CD4-positive, alpha-beta memory T cell (primary cell): ENCODE results near the gene KMT5B. TPM values are rescaled to one million over a fixed set of nuclear protein-coding genes. Genes with fewer than 3 reads are reported as not detected.

Source experiments
- CTCF ChIA-PET: fragments of 350-600 bp; sonication (Branson Sonifier 250); formaldehyde crosslinking; loops from one replicate; lab custom pipeline; 2021; ENCODE audit warnings: inconsistent platforms; ENCODE audit not compliant: partially characterized antibody; lab: Charles Lee
- POLR2A ChIA-PET: fragments of 350-600 bp; sonication (Branson Sonifier 250); formaldehyde crosslinking; loops from one replicate; lab custom pipeline; 2021; ENCODE audit not compliant: partially characterized antibody; lab: Charles Lee
- DNase-seq, 5 donors: peaks; one replicate each; pipeline versions ENCODE4 v3.0.0 to v3.0.0-alpha.2; 2020 to 2022; ENCODE audit warnings: mixed read lengths in 1 of 5
- H3K27ac ChIP-seq: one replicate; pipeline ENCODE4 v1.7.0; 2013; ENCODE audit warnings: low read depth, low read length
- H3K27me3 ChIP-seq: 2 replicates; pipeline ENCODE4 v1.7.0; 2013; ENCODE audit warnings: mild to moderate bottlenecking, low read length, moderate library complexity; ENCODE audit not compliant: insufficient read depth
- H3K36me3 ChIP-seq: 2 replicates; pipeline ENCODE4 v1.7.0; 2013; ENCODE audit warnings: mild to moderate bottlenecking, low read length, moderate library complexity; ENCODE audit not compliant: insufficient read depth
- H3K4me1 ChIP-seq: 2 replicates; pipeline ENCODE4 v1.7.0; 2013; ENCODE audit warnings: mild to moderate bottlenecking, low read length, moderate library complexity; ENCODE audit not compliant: insufficient read depth
- H3K4me3 ChIP-seq, 2 donors: one replicate each; pipeline ENCODE4 v1.7.0; 2013; ENCODE audit warnings: low read length in 2 of 2, mild to moderate bottlenecking in 1 of 2
- H3K9me3 ChIP-seq, 2 donors: one replicate each; pipeline ENCODE4 v1.7.0; 2013; ENCODE audit warnings: low read length in 2 of 2, control low read depth in 1 of 2; ENCODE audit not compliant: control insufficient read depth in 1 of 2
- H3K27ac Mint-ChIP-seq, 7 donors: one replicate each; pipeline ENCODE4 v1.8.0; 2020 to 2021; ENCODE audit warnings: mixed read lengths in 7 of 7, mild to moderate bottlenecking in 6 of 7, inconsistent platforms in 3 of 7, moderate library complexity in 3 of 7
- H3K27me3 Mint-ChIP-seq, 2 donors: one replicate each; pipeline ENCODE4 v1.8.0; 2020 to 2021; ENCODE audit warnings: mixed read lengths in 2 of 2
- H3K36me3 Mint-ChIP-seq, 2 donors: one replicate each; pipeline ENCODE4 v1.8.0; 2020 to 2021; ENCODE audit warnings: mixed read lengths in 2 of 2, inconsistent platforms in 1 of 2, mild to moderate bottlenecking in 1 of 2
- H3K4me1 Mint-ChIP-seq, 4 donors: one replicate each; pipeline ENCODE4 v1.8.0; 2020 to 2021; ENCODE audit warnings: mixed read lengths in 4 of 4, mild to moderate bottlenecking in 1 of 4
- H3K4me3 Mint-ChIP-seq, 8 donors: one replicate each; pipeline ENCODE4 v1.8.0; 2020 to 2021; ENCODE audit warnings: mixed read lengths in 8 of 8, mild to moderate bottlenecking in 7 of 8, moderate library complexity in 6 of 8, inconsistent platforms in 3 of 8
- H3K9me3 Mint-ChIP-seq, 8 donors: one replicate each; pipeline ENCODE4 v1.8.0; 2020 to 2021; ENCODE audit warnings: mixed read lengths in 8 of 8, mild to moderate bottlenecking in 5 of 8, inconsistent platforms in 3 of 8, moderate library complexity in 1 of 8
- intact Hi-C: fragments of 100-400 bp; cut with micrococcal nuclease; formaldehyde crosslinking; loops from one replicate; pipeline ENCODE4 v1.15.1; 2023
- polyA plus RNA-seq, 2 donors: library from polyadenylated mRNA; unstranded; fragments of 300-500 nt; fragmentation: Illumina TruSeq; gene quantifications; one replicate each; pipeline ENCODE4 v1.2.3, GENCODE V29; 2021
- total RNA-seq, 2 experiments: library from RNA; stranded (reverse); gene quantifications; one replicate each; pipeline ENCODE4 v1.2.3, GENCODE V29; 2021

The KMT5B gene
- total and polyA plus RNA-seq, 4 experiments from 2014 or later: 27.9 to 61.7 (median 53.0) TPM

- no peaks in the 10 kb centered on the region for H3K9me3 Mint-ChIP-seq
- CTCF ChIA-PET: interaction anchor here (2.0 kb wide), 1 partner anchor 9 kb away, joined by 4 read pairs; no protein-coding TSS in a partner anchor
These were observed 97.0 kb downstream of the KMT5B start for GRCh38 chr11:68116126-68116525.

GRCh38 chr11:68115285-68115684, 97.8 kb downstream of the KMT5B start:
- ChIA-PET POLR2A (no interaction called here), CTCF (no interaction called here)
- no peaks in the 10 kb centered on the region for H3K36me3 ChIP-seq
- H3K9me3 ChIP-seq: no peaks in the 10 kb centered on the region
- Mint-ChIP-seq H3K27ac (peak overlapping the region in 1 of 7 donors; percentile 41), H3K9me3 (no peaks in the 10 kb centered on the region), H3K36me3 (no peaks in the 10 kb centered on the region), H3K4me1 (peaks cover 2 to 4% (median 3%) of the 10 kb centered on the region in 4 donors), H3K4me3 (no peak overlapping the region), H3K27me3 (peaks cover 0 to 2% of the 10 kb centered on the region in 2 donors)
- H3K4me1 ChIP-seq: peaks cover 2% of the 10 kb centered on the region
- H3K27ac ChIP-seq: no peak overlapping the region
- intact Hi-C loops: no loop called here
- no peak for DNase-seq
- no peak overlapping the region for H3K4me3 ChIP-seq
- H3K27me3 ChIP-seq: no peaks in the 10 kb centered on the region

More at GRCh38 chr11:68116126-68116525, 97.0 kb downstream of the KMT5B start:
- Mint-ChIP-seq H3K27me3 (peaks cover 0 to 2% of the 10 kb centered on the region in 2 donors), H3K27ac (peak overlapping the region in 1 of 7 donors; percentile 41), H3K4me3 (no peak overlapping the region), H3K4me1 (peaks cover 2 to 5% (median 5%) of the 10 kb centered on the region in 4 donors), H3K36me3 (no peaks in the 10 kb centered on the region)
- Histone ChIP-seq H3K27ac (no peak overlapping the region), H3K4me1 (peaks cover 4% of the 10 kb centered on the region), H3K4me3 (no peak overlapping the region), H3K27me3 (no peaks in the 10 kb centered on the region), H3K36me3 (no peaks in the 10 kb centered on the region), H3K9me3 (no peaks in the 10 kb centered on the region)
- intact Hi-C loops: no loop called here
- POLR2A ChIA-PET: no interaction called here
- DNase-seq: no peak

GRCh38 chr11:68113986-68114385, 99.1 kb downstream of the KMT5B start:
- peaks cover 0 to 2% (median 0%) of the 10 kb centered on the region in 4 donors for H3K4me1 Mint-ChIP-seq
- intact Hi-C loops: no loop called here
- Histone ChIP-seq H3K4me3 (no peak overlapping the region), H3K27ac (no peak overlapping the region), H3K9me3 (no peaks in the 10 kb centered on the region), H3K27me3 (no peaks in the 10 kb centered on the region), H3K36me3 (no peaks in the 10 kb centered on the region), H3K4me1 (no peaks in the 10 kb centered on the region)
- no peaks in the 10 kb centered on the region for H3K9me3 Mint-ChIP-seq
- peak overlapping the region in 1 of 8 donors; percentile 28 for H3K4me3 Mint-ChIP-seq
- no peak overlapping the region for H3K27ac Mint-ChIP-seq
- no peak for DNase-seq
- H3K36me3 Mint-ChIP-seq: no peaks in the 10 kb centered on the region
- no peaks in the 10 kb centered on the region for H3K27me3 Mint-ChIP-seq
- POLR2A ChIA-PET: no interaction called here
- CTCF ChIA-PET: interaction anchor here (0.6 kb wide), 1 partner anchor 136 kb away, joined by 3 read pairs; no protein-coding TSS in a partner anchor

- H3K36me3 Mint-ChIP-seq: no peaks in the 10 kb centered on the region
- peak overlapping the region in 1 of 7 donors; percentile 44 for H3K27ac Mint-ChIP-seq
- Histone ChIP-seq H3K27ac (no peak overlapping the region), H3K9me3 (no peaks in the 10 kb centered on the region), H3K4me1 (no peaks in the 10 kb centered on the region), H3K4me3 (no peak overlapping the region), H3K36me3 (no peaks in the 10 kb centered on the region), H3K27me3 (no peaks in the 10 kb centered on the region)
- intact Hi-C loops: no loop called here
- H3K9me3 Mint-ChIP-seq: no peaks in the 10 kb centered on the region
- H3K27me3 Mint-ChIP-seq: no peaks in the 10 kb centered on the region
- H3K4me1 Mint-ChIP-seq: no peaks in the 10 kb centered on the region
- POLR2A ChIA-PET: no interaction called here
- DNase-seq: no peak
- CTCF ChIA-PET: no interaction called here
- H3K4me3 Mint-ChIP-seq: no peak overlapping the region
These were observed 105.4 kb downstream of the KMT5B start for GRCh38 chr11:68107689-68108088.

- no peak overlapping the region for H3K27ac Mint-ChIP-seq
- Histone ChIP-seq H3K27me3 (no peaks in the 10 kb centered on the region), H3K4me3 (no peak overlapping the region), H3K27ac (no peak overlapping the region), H3K9me3 (no peaks in the 10 kb centered on the region), H3K36me3 (no peaks in the 10 kb centered on the region), H3K4me1 (no peaks in the 10 kb centered on the region)
- intact Hi-C loops: no loop called here
- DNase-seq: no peak
- no peaks in the 10 kb centered on the region for H3K36me3 Mint-ChIP-seq
- POLR2A ChIA-PET: no interaction called here
- no peaks in the 10 kb centered on the region for H3K27me3 Mint-ChIP-seq
- CTCF ChIA-PET: interaction anchor here (0.7 kb wide), 1 partner anchor 11 kb away, joined by 4 read pairs; no protein-coding TSS in a partner anchor
- H3K4me1 Mint-ChIP-seq: no peaks in the 10 kb centered on the region
- H3K4me3 Mint-ChIP-seq: no peak overlapping the region
- no peaks in the 10 kb centered on the region for H3K9me3 Mint-ChIP-seq
These were observed 106.7 kb downstream of the KMT5B start for GRCh38 chr11:68106165-68106940.

Other genes starting within 250 kb of the KMT5B start
- gene UNC93B1, start 209.2 kb downstream of the KMT5B start, total RNA-seq: 10 to 100 TPM; 22.4 to 26.8 TPM
- gene UNC93B1, start 209.2 kb downstream of the KMT5B start, polyA plus RNA-seq: 10 to 100 TPM; 25.1 to 27.1 TPM
- gene ALDH3B1, start 203.0 kb downstream of the KMT5B start, total RNA-seq: 1 to 10 TPM in 1 of 2 experiments, under 1 TPM in 1; 0.72 to 1.0 TPM
- not detected for gene ALDH3B1, start 203.0 kb downstream of the KMT5B start, polyA plus RNA-seq
- 10 to 100 TPM; 70.0 to 79.3 TPM for gene NDUFS8, start 182.6 kb downstream of the KMT5B start, total RNA-seq
- gene NDUFS8, start 182.6 kb downstream of the KMT5B start, polyA plus RNA-seq: 100 to 1,000 TPM; 140 to 143 TPM
- gene TCIRG1, start 174.3 kb downstream of the KMT5B start, total RNA-seq: 100 to 1,000 TPM; 261 to 266 TPM
- gene TCIRG1, start 174.3 kb downstream of the KMT5B start, polyA plus RNA-seq: 10 to 100 TPM; 46.2 to 60.1 TPM
- 1 to 10 TPM; 2.5 to 2.7 TPM for gene CHKA, start 91.9 kb downstream of the KMT5B start, total RNA-seq
- 1 to 10 TPM; 1.5 to 2.6 TPM for gene CHKA, start 91.9 kb downstream of the KMT5B start, polyA plus RNA-seq
- gene C11orf24, start 58.7 kb upstream of the KMT5B start, total RNA-seq: 10 to 100 TPM; 19.1 to 20.3 TPM
- gene C11orf24, start 58.7 kb upstream of the KMT5B start, polyA plus RNA-seq: 10 to 100 TPM in 1 of 2 donors, 1 to 10 TPM in 1; 7.7 to 17.6 TPM
- gene LRP5, start 99.3 kb upstream of the KMT5B start, total RNA-seq: 1 to 10 TPM; 1.4 to 1.9 TPM
- gene LRP5, start 99.3 kb upstream of the KMT5B start, polyA plus RNA-seq: under 1 TPM in 1 of 2 donors, not detected in 1; 0.61 TPM
- gene PPP6R3, start 247.5 kb upstream of the KMT5B start, total RNA-seq: 100 to 1,000 TPM; 142 to 147 TPM
- gene PPP6R3, start 247.5 kb upstream of the KMT5B start, polyA plus RNA-seq: 10 to 100 TPM; 22.2 to 51.6 TPM